Activated naive CD8-positive, alpha-beta T cell treated with anti-CD3 and anti-CD28 coated beads, Interleukin-2, amount 50 U/mL, for 24 hours (primary cell): ENCODE data around the gene PPM1H.
A peak's percentile ranks its signal among the peaks of the same experiment; 100 is the strongest.

Experiments used
- ATAC-seq: fragments of 150-1000 bp; cut with Tn5 transposase; one replicate; pipeline ENCODE4 v1.10.0; 2021
- DNase-seq: peaks from one replicate; pipeline ENCODE4 v3.0.0; 2021
- H3K27ac Mint-ChIP-seq: one replicate; pipeline ENCODE4 v1.8.0; 2021; ENCODE audit warnings: mild to moderate bottlenecking, mixed read lengths
- H3K27me3 Mint-ChIP-seq: one replicate; pipeline ENCODE4 v1.8.0; 2021; ENCODE audit warnings: mixed read lengths
- H3K36me3 Mint-ChIP-seq: one replicate; pipeline ENCODE4 v1.8.0; 2021; ENCODE audit warnings: low read depth, mixed read lengths
- H3K4me1 Mint-ChIP-seq: one replicate; pipeline ENCODE4 v1.8.0; 2021; ENCODE audit warnings: mixed read lengths
- H3K4me3 Mint-ChIP-seq: one replicate; pipeline ENCODE4 v1.8.0; 2021; ENCODE audit warnings: mild to moderate bottlenecking, moderate library complexity, mixed read lengths
- H3K9me3 Mint-ChIP-seq: one replicate; pipeline ENCODE4 v1.8.0; 2021; ENCODE audit warnings: mixed read lengths

Gene PPM1H

GRCh38 chr12:62909340-62909739 is 25.6 kb downstream of the PPM1H start:
- no peak for DNase-seq
- Mint-ChIP-seq H3K27ac (no peak overlapping the region), H3K27me3 (peaks cover 6% of the 10 kb centered on the region)

GRCh38 chr12:62908674-62909073 is 26.3 kb downstream of the PPM1H start:
- Mint-ChIP-seq H3K4me1 (no peaks in the 10 kb centered on the region), H3K27ac (no peak overlapping the region), H3K36me3 (no peaks in the 10 kb centered on the region), H3K4me3 (no peak overlapping the region), H3K9me3 (no peaks in the 10 kb centered on the region), H3K27me3 (peaks cover 6% of the 10 kb centered on the region)
- DNase-seq (no peak), ATAC-seq (no peak)

More at GRCh38 chr12:62909340-62909739, 25.6 kb downstream of the PPM1H start:
- ATAC-seq = no peak
- H3K4me1 Mint-ChIP-seq = no peaks in the 10 kb centered on the region
- H3K36me3 Mint-ChIP-seq = no peaks in the 10 kb centered on the region
- no peaks in the 10 kb centered on the region for H3K9me3 Mint-ChIP-seq
- H3K4me3 Mint-ChIP-seq = no peak overlapping the region

GRCh38 chr12:62907561-62907960 is 27.4 kb downstream of the PPM1H start:
- DNase-seq (no peak), ATAC-seq (no peak)
- Mint-ChIP-seq H3K36me3 (no peaks in the 10 kb centered on the region), H3K4me3 (no peak overlapping the region), H3K27me3 (peaks cover 2% of the 10 kb centered on the region), H3K4me1 (no peaks in the 10 kb centered on the region), H3K9me3 (no peaks in the 10 kb centered on the region), H3K27ac (no peak overlapping the region)

- no peak overlapping the region for H3K27ac Mint-ChIP-seq
- no peaks in the 10 kb centered on the region for H3K9me3 Mint-ChIP-seq
- peaks cover 2% of the 10 kb centered on the region for H3K27me3 Mint-ChIP-seq
- DNase-seq (no peak), ATAC-seq (no peak)
- H3K4me3 Mint-ChIP-seq = no peak overlapping the region
- no peaks in the 10 kb centered on the region for H3K36me3 Mint-ChIP-seq
- no peaks in the 10 kb centered on the region for H3K4me1 Mint-ChIP-seq
Measured at GRCh38 chr12:62907078-62907477, 27.9 kb downstream of the PPM1H start.

GRCh38 chr12:62903151-62903550 is 31.8 kb downstream of the PPM1H start:
- Mint-ChIP-seq H3K9me3 (no peaks in the 10 kb centered on the region), H3K27me3 (no peaks in the 10 kb centered on the region), H3K4me3 (no peak overlapping the region), H3K4me1 (peaks cover 2% of the 10 kb centered on the region), H3K36me3 (no peaks in the 10 kb centered on the region), H3K27ac (no peak overlapping the region)
- ATAC-seq (no peak), DNase-seq (no peak)

GRCh38 chr12:62900686-62901272 is 34.2 kb downstream of the PPM1H start:
- Mint-ChIP-seq H3K27ac (no peak overlapping the region), H3K36me3 (no peaks in the 10 kb centered on the region)
- no peak for DNase-seq

GRCh38 chr12:62899568-62900390 is 35.2 kb downstream of the PPM1H start:
- no peak overlapping the region for H3K27ac Mint-ChIP-seq
- ATAC-seq (no peak), DNase-seq (no peak)
- no peak overlapping the region for H3K4me3 Mint-ChIP-seq
- no peaks in the 10 kb centered on the region for H3K9me3 Mint-ChIP-seq
- H3K36me3 Mint-ChIP-seq = no peaks in the 10 kb centered on the region
- H3K4me1 Mint-ChIP-seq = peaks cover 2% of the 10 kb centered on the region
- H3K27me3 Mint-ChIP-seq = no peaks in the 10 kb centered on the region

More at GRCh38 chr12:62900686-62901272, 34.2 kb downstream of the PPM1H start:
- Mint-ChIP-seq H3K9me3 (no peaks in the 10 kb centered on the region), H3K4me1 (peaks cover 2% of the 10 kb centered on the region), H3K4me3 (no peak overlapping the region), H3K27me3 (no peaks in the 10 kb centered on the region)
- no peak for ATAC-seq

- H3K4me1 Mint-ChIP-seq = peaks cover 2% of the 10 kb centered on the region
- H3K9me3 Mint-ChIP-seq = no peaks in the 10 kb centered on the region
- no peak for DNase-seq
- no peaks in the 10 kb centered on the region for H3K36me3 Mint-ChIP-seq
- no peak for ATAC-seq
- no peak overlapping the region for H3K4me3 Mint-ChIP-seq
- no peak overlapping the region for H3K27ac Mint-ChIP-seq
- H3K27me3 Mint-ChIP-seq = no peaks in the 10 kb centered on the region
Measured at GRCh38 chr12:62898526-62898925, 36.4 kb downstream of the PPM1H start.

- H3K27me3 Mint-ChIP-seq = no peaks in the 10 kb centered on the region
- no peak for ATAC-seq
- no peak overlapping the region for H3K4me3 Mint-ChIP-seq
- H3K4me1 Mint-ChIP-seq = peaks cover 2% of the 10 kb centered on the region
- no peaks in the 10 kb centered on the region for H3K36me3 Mint-ChIP-seq
- H3K27ac Mint-ChIP-seq = no peak overlapping the region
- no peaks in the 10 kb centered on the region for H3K9me3 Mint-ChIP-seq
- DNase-seq = no peak
Measured at GRCh38 chr12:62895351-62895877, 39.5 kb downstream of the PPM1H start.

GRCh38 chr12:62893276-62893675 is 41.7 kb downstream of the PPM1H start:
- no peak overlapping the region for H3K27ac Mint-ChIP-seq
- H3K4me1 Mint-ChIP-seq = no peaks in the 10 kb centered on the region
- H3K36me3 Mint-ChIP-seq = no peaks in the 10 kb centered on the region
- H3K27me3 Mint-ChIP-seq = no peaks in the 10 kb centered on the region
- DNase-seq (no peak), ATAC-seq (no peak)
- no peak overlapping the region for H3K4me3 Mint-ChIP-seq
- no peaks in the 10 kb centered on the region for H3K9me3 Mint-ChIP-seq

- Mint-ChIP-seq H3K27ac (no peak overlapping the region), H3K36me3 (no peaks in the 10 kb centered on the region)
- ATAC-seq = peak; percentile 36
Measured at GRCh38 chr12:62891805-62892549, 43.0 kb downstream of the PPM1H start.

GRCh38 chr12:62888454-62889110 is 46.4 kb downstream of the PPM1H start:
- Mint-ChIP-seq H3K9me3 (no peaks in the 10 kb centered on the region), H3K36me3 (no peaks in the 10 kb centered on the region), H3K27me3 (peaks cover 2% of the 10 kb centered on the region), H3K27ac (no peak overlapping the region), H3K4me1 (no peaks in the 10 kb centered on the region), H3K4me3 (no peak overlapping the region)
- DNase-seq = no peak
- no peak for ATAC-seq

More at GRCh38 chr12:62891805-62892549, 43.0 kb downstream of the PPM1H start:
- no peak for DNase-seq
- H3K27me3 Mint-ChIP-seq = no peaks in the 10 kb centered on the region
- no peaks in the 10 kb centered on the region for H3K4me1 Mint-ChIP-seq
- H3K9me3 Mint-ChIP-seq = no peaks in the 10 kb centered on the region
- no peak overlapping the region for H3K4me3 Mint-ChIP-seq

GRCh38 chr12:62886796-62887195 is 48.2 kb downstream of the PPM1H start:
- Mint-ChIP-seq H3K4me3 (no peak overlapping the region), H3K27me3 (peaks cover 2% of the 10 kb centered on the region), H3K36me3 (no peaks in the 10 kb centered on the region), H3K9me3 (no peaks in the 10 kb centered on the region), H3K4me1 (no peaks in the 10 kb centered on the region), H3K27ac (no peak overlapping the region)
- ATAC-seq (no peak), DNase-seq (no peak)

- H3K27me3 Mint-ChIP-seq = peaks cover 2% of the 10 kb centered on the region
- H3K4me3 Mint-ChIP-seq = no peak overlapping the region
- ATAC-seq = no peak
- no peaks in the 10 kb centered on the region for H3K36me3 Mint-ChIP-seq
- no peaks in the 10 kb centered on the region for H3K4me1 Mint-ChIP-seq
- H3K27ac Mint-ChIP-seq = no peak overlapping the region
- DNase-seq = no peak
- H3K9me3 Mint-ChIP-seq = no peaks in the 10 kb centered on the region
Measured at GRCh38 chr12:62885242-62885641, 49.7 kb downstream of the PPM1H start.
